Measurements from ENCODE around the gene BPIFA1.

BPIFA1 gene

DNA sequence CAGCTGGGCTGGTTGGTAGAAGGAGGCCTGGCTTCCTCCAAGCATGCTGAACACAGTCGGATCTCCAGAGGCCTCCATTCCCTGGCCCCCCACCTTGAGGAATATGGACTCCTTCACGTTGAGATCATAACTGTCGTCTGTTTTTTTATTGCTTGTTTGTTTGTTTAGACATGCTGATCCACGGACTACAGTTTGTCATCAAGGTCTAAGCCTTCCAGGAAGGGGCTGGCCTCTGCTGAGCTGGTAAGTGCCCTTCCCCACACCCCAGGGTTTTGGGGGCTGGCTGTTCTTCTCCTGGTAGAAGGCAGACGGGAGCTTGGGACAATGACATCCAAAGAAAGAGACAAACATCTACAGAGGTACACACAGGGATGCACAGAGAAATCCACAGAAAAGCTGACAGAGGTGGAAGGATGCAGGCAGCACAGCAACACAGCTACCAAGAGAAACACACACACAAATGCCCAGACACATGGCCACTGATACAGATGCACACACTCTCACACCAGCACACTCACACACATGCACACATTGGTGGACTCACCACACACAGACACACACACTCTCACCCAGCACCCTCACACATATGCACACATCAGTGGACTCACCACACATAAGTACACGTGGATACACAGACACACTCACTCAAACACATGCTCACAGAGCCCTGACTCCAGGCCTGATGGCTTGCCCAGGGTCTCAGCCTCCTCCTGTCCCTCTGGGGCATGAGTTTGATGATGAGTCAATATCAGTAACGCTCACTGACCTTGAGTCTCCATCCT, 6.7 kb downstream of the BPIFA1 start:
- no peaks in the 10 kb centered on the region for H3K27me3 ChIP-seq (ENCODE audit: control insufficient read depth, insufficient read depth, low read length)
- H3K9me3 ChIP-seq (ENCODE audit: control insufficient read depth, low read length), result no peaks in the 10 kb centered on the region
- H3K79me2 ChIP-seq, result no peaks in the 10 kb centered on the region
- no peak overlapping the region for H2AFZ ChIP-seq
- H3K27ac ChIP-seq, result no peak overlapping the region
- H3K4me3 ChIP-seq (ENCODE audit: low read depth, low read length), result no peak overlapping the region
- no peak overlapping the region for H3K9ac ChIP-seq
- no peak overlapping the region for H3K4me2 ChIP-seq (ENCODE audit: low read length)
- no peak for TF ChIP-seq CTCF (IDR thresholded peaks at IDR 0.05)
- no peaks in the 10 kb centered on the region for H3K4me1 ChIP-seq
- H3K36me3 ChIP-seq (ENCODE audit: control insufficient read depth, insufficient read depth, low read length), result no peaks in the 10 kb centered on the region

- Histone ChIP-seq H3K4me3 (ENCODE audit: low read depth, low read length) (no peak overlapping the region), H3K4me1 (no peaks in the 10 kb centered on the region), H2AFZ (no peak overlapping the region), H3K27me3 (ENCODE audit: control insufficient read depth, insufficient read depth, low read length) (no peaks in the 10 kb centered on the region), H3K9ac (no peak overlapping the region), H3K9me3 (ENCODE audit: control insufficient read depth, low read length) (no peaks in the 10 kb centered on the region), H3K36me3 (ENCODE audit: control insufficient read depth, insufficient read depth, low read length) (no peaks in the 10 kb centered on the region), H3K27ac (no peak overlapping the region), H3K79me2 (no peaks in the 10 kb centered on the region), H3K4me2 (ENCODE audit: low read length) (no peak overlapping the region)
- no peak for TF ChIP-seq CTCF (IDR thresholded peaks at IDR 0.05)
These were observed 10.3 kb downstream of the BPIFA1 start for GRCh38 chr20:33246077-33246476.

DNA sequence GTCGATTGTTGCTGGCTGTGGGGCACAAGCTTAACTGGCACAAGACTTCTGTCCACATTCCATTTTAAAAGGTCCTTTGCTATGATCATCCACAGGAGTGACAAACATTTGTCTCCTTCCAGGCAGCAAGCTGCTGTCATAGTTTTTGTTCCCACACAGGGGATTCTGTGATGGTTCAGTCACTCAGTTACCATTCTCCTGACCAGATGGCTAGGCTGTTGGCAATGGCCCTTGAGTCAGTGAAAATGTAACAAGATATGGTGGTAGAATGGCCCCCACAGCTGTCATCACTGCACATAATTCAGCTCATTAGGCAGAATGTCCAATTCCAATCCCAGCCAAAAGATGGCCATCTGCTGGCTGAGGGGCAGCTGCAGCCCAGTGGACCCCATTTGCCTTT, 13.7 kb downstream of the BPIFA1 start:
- Histone ChIP-seq H3K27me3 (ENCODE audit: control insufficient read depth, insufficient read depth, low read length) (no peaks in the 10 kb centered on the region), H3K27ac (no peak overlapping the region), H3K4me1 (peaks cover 3% of the 10 kb centered on the region), H3K79me2 (no peaks in the 10 kb centered on the region), H2AFZ (no peak overlapping the region), H3K4me3 (ENCODE audit: low read depth, low read length) (no peak overlapping the region), H3K36me3 (ENCODE audit: control insufficient read depth, insufficient read depth, low read length) (no peaks in the 10 kb centered on the region), H3K9me3 (ENCODE audit: control insufficient read depth, low read length) (no peaks in the 10 kb centered on the region), H3K9ac (no peak overlapping the region), H3K4me2 (ENCODE audit: low read length) (no peak overlapping the region)
- TF ChIP-seq CTCF (IDR thresholded peaks at IDR 0.05), result no peak

DNA sequence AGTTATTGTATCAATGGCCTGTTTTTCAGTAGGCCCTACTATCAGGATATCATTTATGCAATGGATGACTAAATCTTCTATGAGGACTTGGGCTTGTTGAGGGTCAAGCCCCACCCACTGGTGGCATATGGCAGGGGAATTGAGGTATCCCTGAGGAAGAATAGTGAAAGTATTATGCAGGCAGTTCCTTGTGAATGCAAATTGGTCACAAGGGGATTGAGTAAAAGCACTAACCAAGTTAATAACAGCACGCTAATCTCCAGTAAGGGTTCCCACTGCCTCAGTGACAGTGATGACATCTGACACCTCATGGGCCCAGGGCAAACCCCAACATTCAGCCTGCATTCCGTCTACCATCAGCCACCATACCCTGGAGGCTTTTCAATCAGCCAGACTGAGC, 14.9 kb downstream of the BPIFA1 start:
- TF ChIP-seq CTCF (IDR thresholded peaks at IDR 0.05), result no peak
- Histone ChIP-seq H3K4me1 (peaks cover 3% of the 10 kb centered on the region), H3K27ac (no peak overlapping the region), H3K9ac (no peak overlapping the region), H3K4me3 (ENCODE audit: low read depth, low read length) (no peak overlapping the region), H3K4me2 (ENCODE audit: low read length) (no peak overlapping the region), H3K79me2 (no peaks in the 10 kb centered on the region), H2AFZ (no peak overlapping the region), H3K36me3 (ENCODE audit: control insufficient read depth, insufficient read depth, low read length) (no peaks in the 10 kb centered on the region), H3K27me3 (ENCODE audit: control insufficient read depth, insufficient read depth, low read length) (no peaks in the 10 kb centered on the region), H3K9me3 (ENCODE audit: control insufficient read depth, low read length) (no peaks in the 10 kb centered on the region)

DNA sequence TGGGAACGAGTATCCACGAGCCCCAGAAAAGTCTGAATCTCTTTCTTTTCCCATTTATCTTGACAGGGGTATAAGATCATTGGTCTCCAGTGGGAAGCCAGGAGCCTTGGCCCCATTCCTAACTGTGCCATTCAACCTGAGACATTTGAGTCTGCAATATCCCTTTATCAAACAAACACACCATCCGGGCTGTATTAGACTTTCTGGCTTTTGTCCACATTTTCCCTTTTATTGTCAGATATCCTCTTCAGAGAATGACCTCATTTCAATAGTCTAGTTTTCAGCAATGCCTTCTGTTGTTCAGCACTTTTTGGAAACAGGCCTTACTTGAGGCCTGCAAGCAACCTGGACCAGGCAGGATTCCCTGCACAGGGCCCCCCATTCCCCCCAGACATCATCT, 15.7 kb downstream of the BPIFA1 start:
- H3K9me3 ChIP-seq (ENCODE audit: control insufficient read depth, low read length), result no peaks in the 10 kb centered on the region
- H3K4me2 ChIP-seq (ENCODE audit: low read length), result no peak overlapping the region
- peaks cover 3% of the 10 kb centered on the region for H3K4me1 ChIP-seq
- H3K4me3 ChIP-seq (ENCODE audit: low read depth, low read length), result no peak overlapping the region
- no peak overlapping the region for H2AFZ ChIP-seq
- H3K79me2 ChIP-seq, result no peaks in the 10 kb centered on the region
- H3K9ac ChIP-seq, result no peak overlapping the region
- no peak overlapping the region for H3K27ac ChIP-seq
- no peaks in the 10 kb centered on the region for H3K36me3 ChIP-seq (ENCODE audit: control insufficient read depth, insufficient read depth, low read length)
- no peaks in the 10 kb centered on the region for H3K27me3 ChIP-seq (ENCODE audit: control insufficient read depth, insufficient read depth, low read length)
- no peak for TF ChIP-seq CTCF (IDR thresholded peaks at IDR 0.05)
